T-cell (primary cell): Measurements from ENCODE around the gene AMFR. TPM values are rescaled to one million over a fixed set of nuclear protein-coding genes. Genes with fewer than 3 reads are reported as not detected.

ENCODE experiments used
- ATAC-seq, 4 experiments: fragments of 200-7000 bp in 3 of 4; fragments of 150-1000 bp in 1 of 4; cut with Tn5 transposase; replicated peaks in 1 of 4; 1 replicate in 3 of 4; 2 replicates in 1 of 4; pipeline ENCODE4 v1.10.0; 2021; ENCODE audit warnings: moderate library complexity in 3 of 4, mild to moderate bottlenecking in 2 of 4, moderate number of reproducible peaks in 1 of 4
- CTCF ChIA-PET, 2 donors: fragments of 300-600 bp; sonication (Branson Sonifier 250); formaldehyde crosslinking; loops; one replicate each; lab custom pipeline; 2022; ENCODE audit warnings: antibody characterized with exemption in 2 of 2; lab: Charles Lee
- POLR2A ChIA-PET, 2 donors: fragments of 300-600 bp; sonication (Branson Sonifier 250); formaldehyde crosslinking; loops; one replicate each; lab custom pipeline; 2022; ENCODE audit warnings: antibody characterized with exemption in 2 of 2; lab: Charles Lee
- DNase-seq, 35 experiments: peaks; one replicate each; pipeline versions ENCODE4 v3.0.0 to v3.0.0-alpha.2; 2013 to 2023
- H3K27ac ChIP-seq: one replicate; pipeline ENCODE4 v1.5.1; 2013; ENCODE audit warnings: low read length
- H3K27me3 ChIP-seq, 2 experiments: replicated peaks in 1 of 2; 1 replicate in 1 of 2; 2 replicates in 1 of 2; pipeline versions ENCODE4 v1.6.1 to v1.7.0; 2013; ENCODE audit warnings: low read length in 1 of 2, mixed read lengths in 1 of 2; ENCODE audit not compliant: control insufficient read depth in 2 of 2, insufficient read depth in 2 of 2; ENCODE audit errors: extremely low read depth in 1 of 2
- H3K36me3 ChIP-seq, 2 donors: 1 replicate in 1 of 2; 2 replicates in 1 of 2; pipeline versions ENCODE4 v1.6.1 to v1.7.0; 2013; ENCODE audit warnings: low read length in 1 of 2; ENCODE audit not compliant: control insufficient read depth in 2 of 2, insufficient read depth in 1 of 2; ENCODE audit errors: extremely low read depth in 1 of 2
- H3K4me1 ChIP-seq, 2 experiments: 1 replicate in 1 of 2; 2 replicates in 1 of 2; pipeline versions ENCODE4 v1.6.1 to v1.7.0; 2013; ENCODE audit warnings: low read length in 2 of 2, mixed read lengths in 1 of 2; ENCODE audit not compliant: insufficient read depth in 2 of 2, control insufficient read depth in 1 of 2; ENCODE audit errors: extremely low read depth in 1 of 2
- H3K4me3 ChIP-seq, 2 donors: 1 replicate in 1 of 2; 2 replicates in 1 of 2; pipeline versions ENCODE4 v1.5.1 to v1.7.0; 2013; ENCODE audit warnings: mild to moderate bottlenecking in 2 of 2, low read length in 1 of 2, moderate library complexity in 1 of 2; ENCODE audit not compliant: control insufficient read depth in 1 of 2; ENCODE audit errors: extremely low read depth in 1 of 2
- H3K9me3 ChIP-seq: 2 replicates; pipeline ENCODE4 v1.7.0; 2013
- H3K27ac Mint-ChIP-seq, 2 donors: one replicate each; pipeline ENCODE4 v1.8.0; 2020 to 2021; ENCODE audit warnings: mild to moderate bottlenecking in 2 of 2, mixed read lengths in 2 of 2
- H3K27me3 Mint-ChIP-seq, 2 donors: one replicate each; pipeline ENCODE4 v1.8.0; 2021 to 2022; ENCODE audit warnings: mixed read lengths in 2 of 2
- H3K36me3 Mint-ChIP-seq: one replicate; pipeline ENCODE4 v1.8.0; 2021; ENCODE audit warnings: mixed read lengths
- H3K4me1 Mint-ChIP-seq, 3 donors: one replicate each; pipeline ENCODE4 v1.8.0; 2020 to 2022; ENCODE audit warnings: mixed read lengths in 3 of 3, mild to moderate bottlenecking in 1 of 3
- H3K4me3 Mint-ChIP-seq, 3 donors: one replicate each; pipeline ENCODE4 v1.8.0; 2020 to 2022; ENCODE audit warnings: mild to moderate bottlenecking in 3 of 3, mixed read lengths in 3 of 3, moderate library complexity in 3 of 3
- H3K9me3 Mint-ChIP-seq, 3 donors: one replicate each; pipeline ENCODE4 v1.8.0; 2020 to 2022; ENCODE audit warnings: mixed read lengths in 3 of 3
- WGBS: methylation state at CpG from one replicate; pipeline ENCODE4 v1.1.5; 2013; ENCODE audit warnings: missing lambda C conversion rate; ENCODE audit not compliant: insufficient coverage; 5-methylcytosine and 5-hydroxymethylcytosine counted together
- total RNA-seq, 35 experiments: library from RNA in 6 of 35; stranded (reverse) in 6 of 35; fragments of 120-200 nt in 1 of 35; gene quantifications; one replicate each; pipeline versions ENCODE4 v1.2.1 to v1.2.4 and lab custom pipeline; 2013 to 2026

The AMFR gene
- total RNA-seq, 5 donors from 2014 or later (not counting 1 experiment from before 2014, with no cell fraction given) = 60.4 to 71.9 (median 68.4) TPM

- ChIA-PET POLR2A (interaction anchor here in 1 of 2 donors (0.6 kb wide), 1 partner anchor 790 kb away, joined by 3 read pairs; no protein-coding TSS in a partner anchor), CTCF (no interaction called here)
- no CpG with 5 or more reads among the region's 4 CpGs for WGBS
- Histone ChIP-seq H3K36me3 (peaks cover 0 to 11% of the 10 kb centered on the region in 2 donors), H3K27me3 (no peaks in the 10 kb centered on the region), H3K4me1 (no peaks in the 10 kb centered on the region), H3K4me3 (no peak overlapping the region), H3K9me3 (no peaks in the 10 kb centered on the region), H3K27ac (no peak overlapping the region)
- ATAC-seq = no peak
- no peaks in the 10 kb centered on the region for H3K27me3 Mint-ChIP-seq
- no peaks in the 10 kb centered on the region for H3K9me3 Mint-ChIP-seq
- no peak for DNase-seq
- no peak overlapping the region for H3K4me3 Mint-ChIP-seq
- H3K27ac Mint-ChIP-seq = no peak overlapping the region
- H3K36me3 Mint-ChIP-seq = peaks cover 23% of the 10 kb centered on the region
- peaks cover 30 to 33% (median 31%) of the 10 kb centered on the region in 3 donors for H3K4me1 Mint-ChIP-seq
Observed at GRCh38 chr16:56415875-56416274, 9.5 kb downstream of the AMFR start.

- Mint-ChIP-seq H3K27me3 (no peaks in the 10 kb centered on the region), H3K4me1 (peaks cover 22 to 24% (median 22%) of the 10 kb centered on the region in 3 donors), H3K4me3 (no peak overlapping the region), H3K27ac (no peak overlapping the region), H3K36me3 (peaks cover 24% of the 10 kb centered on the region), H3K9me3 (no peaks in the 10 kb centered on the region)
- Histone ChIP-seq H3K9me3 (no peaks in the 10 kb centered on the region), H3K27ac (no peak overlapping the region), H3K36me3 (peaks cover 0 to 12% of the 10 kb centered on the region in 2 donors), H3K4me3 (no peak overlapping the region), H3K27me3 (no peaks in the 10 kb centered on the region), H3K4me1 (no peaks in the 10 kb centered on the region)
- DNase-seq (no peak), ATAC-seq (no peak)
- POLR2A ChIA-PET = no interaction called here
- no CpG with 5 or more reads among the region's 5 CpGs for WGBS
- CTCF ChIA-PET = interaction anchor here in 1 of 2 donors (0.5 kb wide), 1 partner anchor 460 kb away, joined by 3 read pairs; no protein-coding TSS in a partner anchor
Observed at GRCh38 chr16:56414366-56414765, 11.0 kb downstream of the AMFR start.

DNA sequence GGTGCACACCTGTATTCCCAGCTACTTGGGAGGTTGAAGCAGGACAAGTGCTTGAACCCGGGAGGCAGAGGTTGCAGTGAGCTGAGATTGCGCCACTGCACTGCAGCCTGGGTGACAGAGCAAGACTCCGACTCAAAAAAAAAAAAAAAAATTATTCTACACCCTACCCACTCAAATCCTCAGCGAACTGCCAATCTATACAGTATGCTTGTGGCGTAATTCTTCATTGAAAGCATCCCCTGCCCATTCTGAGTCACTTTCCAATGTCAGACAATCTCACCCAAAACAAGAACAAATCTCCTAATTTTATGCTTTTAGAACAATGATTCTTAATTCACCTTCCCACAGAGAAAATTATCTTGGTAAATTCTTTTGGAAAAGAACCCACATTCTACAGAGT is 12.0 kb downstream of the AMFR start:
- ChIA-PET POLR2A (no interaction called here), CTCF (no interaction called here)
- Mint-ChIP-seq H3K36me3 (peaks cover 32% of the 10 kb centered on the region), H3K4me3 (no peak overlapping the region), H3K27me3 (no peaks in the 10 kb centered on the region), H3K9me3 (no peaks in the 10 kb centered on the region), H3K27ac (no peak overlapping the region), H3K4me1 (peaks cover 20 to 22% (median 21%) of the 10 kb centered on the region in 3 donors)
- Histone ChIP-seq H3K9me3 (no peaks in the 10 kb centered on the region), H3K27me3 (no peaks in the 10 kb centered on the region), H3K4me1 (no peaks in the 10 kb centered on the region), H3K27ac (no peak overlapping the region), H3K4me3 (no peak overlapping the region), H3K36me3 (peaks cover 0 to 21% of the 10 kb centered on the region in 2 donors)
- 84% methylated on average over 5 of the region's 5 CpGs for WGBS
- DNase-seq (no peak), ATAC-seq (no peak)

DNA sequence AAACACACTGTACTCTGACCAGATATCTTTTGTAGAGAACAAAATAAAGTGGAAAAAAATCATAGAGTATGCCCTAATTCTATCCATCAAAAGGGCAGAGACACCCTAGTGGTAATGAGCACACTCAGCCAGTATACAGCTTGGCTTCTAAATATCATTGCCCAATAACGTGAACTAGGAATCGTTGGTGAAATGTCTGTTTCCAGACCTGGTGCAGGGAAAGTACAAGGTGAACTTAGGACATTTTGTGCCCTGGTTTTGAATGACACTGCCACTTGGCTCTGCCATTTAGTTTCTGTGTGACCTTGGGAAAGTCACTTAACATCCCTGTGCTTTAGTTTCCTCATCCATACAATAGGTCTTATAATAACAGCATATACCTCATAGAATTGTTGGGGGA is 13.7 kb downstream of the AMFR start:
- 88% methylated on average over 2 of the region's 2 CpGs for WGBS
- Mint-ChIP-seq H3K27ac (no peak overlapping the region), H3K4me3 (no peak overlapping the region), H3K27me3 (no peaks in the 10 kb centered on the region), H3K9me3 (no peaks in the 10 kb centered on the region), H3K4me1 (peaks cover 18 to 22% (median 20%) of the 10 kb centered on the region in 3 donors), H3K36me3 (peaks cover 38% of the 10 kb centered on the region)
- Histone ChIP-seq H3K4me1 (no peaks in the 10 kb centered on the region), H3K9me3 (no peaks in the 10 kb centered on the region), H3K4me3 (no peak overlapping the region), H3K36me3 (peaks cover 0 to 32% of the 10 kb centered on the region in 2 donors), H3K27ac (no peak overlapping the region), H3K27me3 (no peaks in the 10 kb centered on the region)
- no peak for DNase-seq
- ATAC-seq = no peak
- POLR2A ChIA-PET = no interaction called here
- CTCF ChIA-PET = no interaction called here

- no peaks in the 10 kb centered on the region for H3K27me3 ChIP-seq
- H3K9me3 ChIP-seq = no peaks in the 10 kb centered on the region
- H3K27ac Mint-ChIP-seq = no peak overlapping the region
- H3K4me3 Mint-ChIP-seq = no peak overlapping the region
- DNase-seq (no peak), ATAC-seq (no peak)
- H3K4me1 Mint-ChIP-seq = peaks cover 17 to 20% (median 18%) of the 10 kb centered on the region in 3 donors
- ChIA-PET POLR2A (no interaction called here), CTCF (no interaction called here)
- no peaks in the 10 kb centered on the region for H3K4me1 ChIP-seq
- peaks cover 38% of the 10 kb centered on the region for H3K36me3 Mint-ChIP-seq
- WGBS = no CpG with 5 or more reads among the region's 5 CpGs
- no peak overlapping the region for H3K4me3 ChIP-seq
- H3K27ac ChIP-seq = no peak overlapping the region
- peaks cover 0 to 32% of the 10 kb centered on the region in 2 donors for H3K36me3 ChIP-seq
- no peaks in the 10 kb centered on the region for H3K27me3 Mint-ChIP-seq
- H3K9me3 Mint-ChIP-seq = no peaks in the 10 kb centered on the region
Observed at GRCh38 chr16:56411123-56411522, 14.2 kb downstream of the AMFR start.

GRCh38 chr16:56409195-56409594 is 16.1 kb downstream of the AMFR start:
- Histone ChIP-seq H3K36me3 (peaks cover 5 to 45% of the 10 kb centered on the region in 2 donors), H3K27me3 (no peaks in the 10 kb centered on the region), H3K9me3 (no peaks in the 10 kb centered on the region), H3K27ac (no peak overlapping the region), H3K4me1 (no peaks in the 10 kb centered on the region), H3K4me3 (no peak overlapping the region)
- Mint-ChIP-seq H3K27me3 (no peaks in the 10 kb centered on the region), H3K4me3 (no peak overlapping the region), H3K4me1 (peaks cover 2 to 9% (median 2%) of the 10 kb centered on the region in 3 donors), H3K27ac (peak overlapping the region in 1 of 2 donors; percentile 22), H3K9me3 (no peaks in the 10 kb centered on the region), H3K36me3 (peaks cover 48% of the 10 kb centered on the region)
- 100% methylated on average over 2 of the region's 4 CpGs for WGBS
- no peak for DNase-seq
- POLR2A ChIA-PET = no interaction called here
- CTCF ChIA-PET = no interaction called here
- no peak for ATAC-seq
